GM10266 (cell line): ENCODE data around the gene SHTN1.

Experiments
- DNase-seq: peaks from one replicate; pipeline ENCODE4 v3.0.0; 2012; ENCODE audit errors: extremely low spot score
- TF ChIP-seq, protein P1 (sequence below): IDR thresholded peaks from 2 replicates; pipeline ENCODE4 v1.5.1; 2012; ENCODE audit warnings: mild to moderate bottlenecking, low read depth; ENCODE audit not compliant: control insufficient read depth, insufficient read depth; ENCODE audit errors: missing control alignments

SHTN1 gene

GRCh38 chr10:117005026-117005526, at the start of gene SHTN1:
Gene SHTN1, minus strand, starts transcription at chr10:117005187. Its CDS starts 108 bp downstream, at chr10:117005079.
- DNase-seq: peak; percentile 32
- TF ChIP-seq, protein P1, sequence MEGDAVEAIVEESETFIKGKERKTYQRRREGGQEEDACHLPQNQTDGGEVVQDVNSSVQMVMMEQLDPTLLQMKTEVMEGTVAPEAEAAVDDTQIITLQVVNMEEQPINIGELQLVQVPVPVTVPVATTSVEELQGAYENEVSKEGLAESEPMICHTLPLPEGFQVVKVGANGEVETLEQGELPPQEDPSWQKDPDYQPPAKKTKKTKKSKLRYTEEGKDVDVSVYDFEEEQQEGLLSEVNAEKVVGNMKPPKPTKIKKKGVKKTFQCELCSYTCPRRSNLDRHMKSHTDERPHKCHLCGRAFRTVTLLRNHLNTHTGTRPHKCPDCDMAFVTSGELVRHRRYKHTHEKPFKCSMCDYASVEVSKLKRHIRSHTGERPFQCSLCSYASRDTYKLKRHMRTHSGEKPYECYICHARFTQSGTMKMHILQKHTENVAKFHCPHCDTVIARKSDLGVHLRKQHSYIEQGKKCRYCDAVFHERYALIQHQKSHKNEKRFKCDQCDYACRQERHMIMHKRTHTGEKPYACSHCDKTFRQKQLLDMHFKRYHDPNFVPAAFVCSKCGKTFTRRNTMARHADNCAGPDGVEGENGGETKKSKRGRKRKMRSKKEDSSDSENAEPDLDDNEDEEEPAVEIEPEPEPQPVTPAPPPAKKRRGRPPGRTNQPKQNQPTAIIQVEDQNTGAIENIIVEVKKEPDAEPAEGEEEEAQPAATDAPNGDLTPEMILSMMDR: no peak

GRCh38 chr10:117053482-117053881, 48.5 kb upstream of the SHTN1 start:
- TF ChIP-seq, protein P1: no peak
- DNase-seq: no peak

- TF ChIP-seq, protein P1: no peak
- DNase-seq: no peak
Observed at GRCh38 chr10:117047947-117048346, 43.0 kb upstream of the SHTN1 start.

DNA sequence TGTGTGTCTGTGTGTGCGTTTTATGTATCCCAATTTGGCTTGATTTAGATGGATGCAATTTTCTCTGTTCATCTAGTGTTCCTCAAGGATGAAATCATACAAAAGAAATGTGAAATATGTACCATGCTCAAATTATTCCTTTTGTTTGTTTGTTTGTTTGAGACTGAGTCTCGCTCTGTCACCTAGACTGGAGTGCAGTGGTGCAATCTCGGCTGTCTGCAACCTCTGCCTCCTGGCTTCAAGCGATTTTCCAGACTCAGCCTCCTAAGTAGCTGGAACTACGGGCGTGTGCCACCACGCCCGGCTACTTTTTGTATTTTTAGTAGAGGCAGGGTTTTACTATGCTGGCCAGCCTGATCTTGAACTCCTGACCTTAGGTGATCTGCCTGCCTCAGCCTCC, 11.3 kb upstream of the SHTN1 start:
- TF ChIP-seq, protein P1: no peak
- no peak for DNase-seq

- TF ChIP-seq, protein P1: no peak
- DNase-seq: no peak
Observed at GRCh38 chr10:117014835-117015234, 9.8 kb upstream of the SHTN1 start.

- no peak for DNase-seq
Observed at GRCh38 chr10:117007080-117007479, 2.1 kb upstream of the SHTN1 start.

GRCh38 chr10:117005527-117006055, 604 bp upstream of the SHTN1 start:
- TF ChIP-seq, protein P1: no peak
- DNase-seq: peak; percentile 22

More at GRCh38 chr10:117007080-117007479, 2.1 kb upstream of the SHTN1 start:
- TF ChIP-seq, protein P1: no peak
